GM18526 (cell line): ENCODE measurements around the gene NPAS3.

Experiments used
- POLR2A ChIP-seq: IDR thresholded peaks from 3 replicates; pipeline ENCODE4 v1.6.1; 2011; ENCODE audit not compliant: insufficient read length; ENCODE audit errors: extremely low read depth

Gene NPAS3

DNA sequence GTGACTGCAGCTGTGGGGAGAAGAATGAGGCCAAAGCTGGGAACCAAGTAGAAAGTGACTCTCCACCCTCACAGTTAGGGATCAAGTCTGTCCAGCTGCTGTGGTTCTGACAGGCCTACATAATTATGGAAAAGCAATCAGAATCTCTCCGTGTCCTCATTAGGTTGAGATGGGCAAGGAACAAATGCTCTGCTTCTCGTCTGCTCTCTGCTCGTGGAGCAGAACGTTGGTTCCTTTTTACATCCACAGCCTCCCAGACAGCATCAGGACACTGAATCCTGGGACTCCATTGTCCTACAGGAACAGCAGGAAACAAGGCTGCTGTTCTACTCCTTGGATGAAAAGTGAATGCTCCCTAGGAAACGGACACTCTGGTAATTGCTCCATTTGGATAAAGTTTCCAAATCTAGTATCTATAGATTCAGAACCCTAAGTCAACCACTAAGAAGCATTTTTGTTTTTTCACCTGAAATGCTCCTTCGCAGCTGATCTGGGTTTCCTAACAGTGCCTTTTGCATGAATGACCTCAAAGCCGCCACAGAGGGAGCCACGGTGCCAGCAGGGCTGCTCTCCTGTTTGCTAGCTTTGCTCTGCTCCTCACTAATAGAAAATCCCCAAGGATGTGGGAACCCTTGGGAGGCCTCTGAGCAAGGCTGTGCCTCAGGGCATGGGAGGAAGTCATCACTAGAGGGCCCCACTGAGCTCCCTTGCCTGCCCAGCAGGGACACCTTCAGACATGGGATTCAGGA is 910.2 kb downstream of the NPAS3 start:
- TF ChIP-seq POLR2A, result no peak

DNA sequence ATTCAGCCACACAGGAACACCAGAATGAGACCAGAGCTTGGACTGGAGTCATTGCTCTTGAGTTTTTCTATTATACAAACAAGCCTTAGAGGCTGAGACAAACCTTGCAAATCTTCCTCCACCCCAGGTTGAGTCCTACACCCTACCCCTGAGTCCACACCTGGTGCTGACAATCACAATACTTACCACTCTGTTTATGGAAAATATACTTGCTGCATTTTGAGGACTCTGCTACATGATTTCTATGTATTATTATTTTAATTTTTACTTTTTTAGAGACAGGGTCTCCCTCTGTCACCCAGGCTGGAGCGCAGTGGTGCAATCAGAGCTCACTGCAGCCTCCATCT is 910.7 kb downstream of the NPAS3 start:
- TF ChIP-seq POLR2A, result no peak

DNA sequence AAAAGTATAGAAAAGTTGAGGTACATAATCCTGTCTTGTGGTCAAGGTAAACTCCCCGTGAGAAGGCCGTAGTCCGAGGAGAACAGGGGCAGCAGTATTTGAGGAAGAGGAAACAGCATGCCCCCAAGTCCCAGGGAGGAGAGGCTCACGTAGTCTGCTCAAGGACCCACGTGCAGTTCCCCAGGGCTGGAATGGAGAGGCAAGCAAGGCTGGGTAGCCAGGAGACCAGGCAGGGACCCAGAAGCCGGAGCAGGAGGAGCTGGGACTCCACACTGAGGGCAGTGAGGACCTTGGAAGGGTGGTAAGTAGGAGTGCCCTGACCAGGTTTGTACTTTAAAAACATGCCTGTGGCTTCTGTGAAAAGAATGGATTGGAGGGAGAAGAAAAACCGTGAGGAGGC is 912.1 kb downstream of the NPAS3 start:
- no peak for TF ChIP-seq POLR2A

DNA sequence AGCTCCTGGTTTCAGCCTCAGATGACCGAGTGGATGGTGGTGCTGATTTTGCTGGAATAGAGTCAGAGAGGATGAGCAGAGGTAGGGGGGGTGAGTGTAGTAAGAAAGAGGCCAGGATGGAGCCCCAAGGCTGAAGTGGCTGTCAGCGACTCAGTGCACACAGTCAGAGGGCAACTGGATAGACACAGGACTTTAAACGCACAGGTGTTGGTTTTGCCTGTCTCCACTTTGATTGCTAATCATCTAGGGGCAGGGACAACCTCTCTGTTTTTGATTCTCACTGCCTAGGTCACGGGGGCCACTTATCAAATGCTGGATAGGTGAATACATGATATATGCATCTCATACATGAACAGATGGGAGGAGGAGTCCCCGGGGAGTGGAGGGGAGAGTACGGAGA is 912.7 kb downstream of the NPAS3 start:
- TF ChIP-seq POLR2A, result no peak

DNA sequence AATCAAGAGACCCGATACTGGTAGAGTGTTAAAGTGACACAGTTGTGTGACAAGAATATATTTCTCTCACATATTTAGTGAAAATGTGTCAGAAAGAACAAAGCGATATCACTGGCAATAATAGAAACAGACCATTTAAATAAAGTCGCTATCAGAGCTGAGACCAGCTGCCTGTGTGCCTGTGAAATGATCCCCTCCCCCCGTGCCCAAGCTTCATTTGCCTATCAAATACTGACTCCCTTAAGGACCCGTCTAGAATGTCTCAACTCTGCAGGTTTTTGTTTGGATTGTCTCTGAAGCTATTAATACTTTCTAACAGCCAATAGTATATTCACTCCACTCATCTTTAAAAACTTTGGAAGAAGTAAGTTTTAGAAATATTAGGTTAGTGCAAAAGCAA is 913.3 kb downstream of the NPAS3 start:
- TF ChIP-seq POLR2A, result no peak
